SK-N-SH (cell line): ENCODE data around the gene IDUA. TPM values are rescaled to one million over a fixed set of nuclear protein-coding genes. Genes with fewer than 3 reads are reported as not detected.

Experiments
- CTCF ChIA-PET: fragments of 300-600, 350-600 bp; formaldehyde crosslinking; extraction: SDS; loops from one replicate; lab custom pipeline; 2021; lab: Yijun Ruan, JAX
- POLR2A ChIA-PET: fragments of 350-600 bp; sonication (Branson Sonifier 250); formaldehyde crosslinking; extraction: SDS; loops from one replicate; lab custom pipeline; 2020; ENCODE audit warnings: antibody characterized with exemption, inconsistent platforms; lab: Yijun Ruan, JAX
- DNase-seq: peaks from one replicate; pipeline ENCODE4 v3.0.0; 2012
- H2AFZ ChIP-seq: fragments of 200-600 bp; sonication (generic); 2 replicates; pipeline ENCODE4 v1.8.1; 2016; ENCODE audit warnings: antibody characterized with exemption, mild to moderate bottlenecking, low read depth
- H3F3A ChIP-seq: fragments of 200-600 bp; sonication (generic); replicated peaks from 2 replicates; pipeline ENCODE3; 2016; ENCODE audit warnings: antibody characterized with exemption, mild to moderate bottlenecking; ENCODE audit not compliant: insufficient read depth
- H3K27ac ChIP-seq, 2 experiments: fragments of 200-500 bp in 1 of 2; fragments of 200-600 bp in 1 of 2; sonication (Bioruptor generic) in 1 of 2; sonication (generic), shearing (Covaris generic) in 1 of 2; 2 replicates each; pipeline versions ENCODE4 v1.5.1 to v1.6.1; 2014 to 2016; ENCODE audit warnings: low read depth in 2 of 2, inconsistent platforms in 1 of 2, low read length in 1 of 2, mild to moderate bottlenecking in 1 of 2, mixed read lengths in 1 of 2
- H3K27me3 ChIP-seq: fragments of 200-600 bp; sonication (generic), shearing (Covaris generic); 2 replicates; pipeline ENCODE4 v1.6.1; 2016; ENCODE audit warnings: mixed run types; ENCODE audit not compliant: insufficient read depth
- H3K36me3 ChIP-seq, 2 experiments: fragments of 200-500 bp in 1 of 2; fragments of 200-600 bp in 1 of 2; sonication (Bioruptor generic) in 1 of 2; sonication (generic) in 1 of 2; replicated peaks in 1 of 2; 2 replicates each; pipeline versions ENCODE3 to v1.5.1; 2014 to 2016; ENCODE audit warnings: low read length in 1 of 2, mild to moderate bottlenecking in 1 of 2; ENCODE audit not compliant: insufficient read depth in 2 of 2, control insufficient read depth in 1 of 2
- H3K4me1 ChIP-seq, 2 experiments: fragments of 200-500 bp in 1 of 2; fragments of 200-600 bp in 1 of 2; sonication (Bioruptor generic) in 1 of 2; sonication (generic), shearing (Covaris generic) in 1 of 2; 2 replicates each; pipeline versions ENCODE4 v1.5.1 to v1.6.1; 2014 to 2016; ENCODE audit warnings: low read depth in 1 of 2, low read length in 1 of 2, mixed run types in 1 of 2; ENCODE audit not compliant: insufficient read depth in 2 of 2, control insufficient read depth in 1 of 2
- H3K4me2 ChIP-seq: fragments of 200-600 bp; sonication (generic), shearing (Covaris generic); 2 replicates; pipeline ENCODE4 v1.6.1; 2017; ENCODE audit warnings: mixed run types
- H3K4me3 ChIP-seq, 2 experiments: fragments of 200-500 bp in 1 of 2; fragments of 200-600 bp in 1 of 2; sonication (Bioruptor generic) in 1 of 2; sonication (generic), shearing (Covaris generic) in 1 of 2; 2 replicates each; pipeline versions ENCODE4 v1.5.1 to v1.8.1; 2014 to 2016; ENCODE audit warnings: low read depth in 2 of 2, inconsistent platforms in 1 of 2, low read length in 1 of 2, mild to moderate bottlenecking in 1 of 2, mixed read lengths in 1 of 2, moderate library complexity in 1 of 2
- H3K79me2 ChIP-seq: fragments of 200-600 bp; sonication (generic); 2 replicates; pipeline ENCODE4 v1.8.1; 2017; ENCODE audit warnings: mild to moderate bottlenecking; ENCODE audit not compliant: insufficient read depth
- H3K9ac ChIP-seq: fragments of 200-600 bp; sonication (generic); 2 replicates; pipeline ENCODE4 v1.6.1; 2017; ENCODE audit warnings: mixed run types
- H3K9me2 ChIP-seq: fragments of 200-600 bp; sonication (generic); 2 replicates; pipeline ENCODE4 v1.6.1; 2017; ENCODE audit warnings: mixed run types
- H3K9me3 ChIP-seq: fragments of 200-600 bp; sonication (generic); 2 replicates; pipeline ENCODE4 v1.6.1; 2017; ENCODE audit warnings: mixed run types, mild to moderate bottlenecking, moderate library complexity
- H4K20me1 ChIP-seq: fragments of 200-600 bp; sonication (generic); 2 replicates; pipeline ENCODE4 v1.6.1; 2017; ENCODE audit warnings: mild to moderate bottlenecking, mixed run types; ENCODE audit not compliant: insufficient read depth
- CHD2 ChIP-seq: fragments of 150-350 bp; IDR thresholded peaks from 2 replicates; pipeline ENCODE4 v1.6.1; 2018; ENCODE audit warnings: low read length; ENCODE audit not compliant: partially characterized antibody
- CTCF ChIP-seq: fragments of 200-600 bp; sonication (generic); IDR thresholded peaks from 2 replicates; pipeline ENCODE4 v1.6.1; 2017; ENCODE audit warnings: antibody characterized with exemption, mild to moderate bottlenecking, moderate library complexity
- GATA2 ChIP-seq: sonication (generic); formaldehyde crosslinking; IDR thresholded peaks from 2 replicates; pipeline ENCODE4 v1.5.0; 2020; ENCODE audit warnings: mild to moderate bottlenecking, missing genetic modification reagents
- IRF3 ChIP-seq: fragments of 150-350 bp; IDR thresholded peaks from 2 replicates; pipeline ENCODE4 v1.6.1; 2016; ENCODE audit warnings: mild to moderate bottlenecking, low read depth, low read length
- JUND ChIP-seq: IDR thresholded peaks from 2 replicates; pipeline ENCODE4 v1.4.0; 2012
- MAX ChIP-seq: IDR thresholded peaks from 2 replicates; pipeline ENCODE4 v1.4.0; 2012; ENCODE audit warnings: low read depth
- MEF2A ChIP-seq: IDR thresholded peaks from 2 replicates; pipeline ENCODE4 v1.4.0; 2012; ENCODE audit warnings: low read depth, borderline replicate concordance
- MXI1 ChIP-seq: IDR thresholded peaks from 2 replicates; pipeline ENCODE4 v1.6.1; 2012; ENCODE audit warnings: mild to moderate bottlenecking, low read depth, low read length, improper control_type of control experiment
- PBX3 ChIP-seq: IDR thresholded peaks from 2 replicates; pipeline ENCODE4; 2012
- RCOR1 ChIP-seq: fragments of 150-350 bp; IDR thresholded peaks from 2 replicates; pipeline ENCODE4 v1.6.1; 2017; ENCODE audit warnings: antibody characterized with exemption, low read length
- REST ChIP-seq: IDR thresholded peaks from 2 replicates; pipeline ENCODE4 v1.6.1; 2012; ENCODE audit warnings: mild to moderate bottlenecking, low read depth, low read length, moderate library complexity
- RFX5 ChIP-seq: IDR thresholded peaks from 2 replicates; pipeline ENCODE4 v1.6.1; 2012; ENCODE audit warnings: mild to moderate bottlenecking, improper control_type of control experiment, low read length
- RXRA ChIP-seq: IDR thresholded peaks from 2 replicates; pipeline ENCODE4 v1.4.0; 2012; ENCODE audit warnings: low read depth, mild to moderate bottlenecking, borderline replicate concordance
- TAF1 ChIP-seq: IDR thresholded peaks from 2 replicates; pipeline ENCODE4 v1.6.1; 2012; ENCODE audit warnings: low read depth, mild to moderate bottlenecking, low read length, moderate library complexity, borderline replicate concordance
- TEAD4 ChIP-seq: IDR thresholded peaks from 2 replicates; pipeline ENCODE4 v1.4.0; 2012; ENCODE audit warnings: mild to moderate bottlenecking, borderline replicate concordance; ENCODE audit not compliant: insufficient read depth
- USF1 ChIP-seq: IDR thresholded peaks from 2 replicates; pipeline ENCODE4 v1.4.0; 2012; ENCODE audit warnings: low read depth, borderline replicate concordance
- YY1 ChIP-seq: IDR thresholded peaks from 2 replicates; pipeline ENCODE4 v1.4.0; 2012; ENCODE audit warnings: low read depth, mild to moderate bottlenecking
- WGBS: methylation state at CpG from one replicate; pipeline ENCODE4 v1.1.6; 2017; ENCODE audit warnings: low lambda C conversion rate; 5-methylcytosine and 5-hydroxymethylcytosine counted together
- polyA plus RNA-seq, 3 experiments: library from polyadenylated mRNA; depleted of rRNA; stranded (reverse); fragments of >200 nt; gene quantifications; 2 replicates each; pipeline ENCODE4 v1.2.3, GENCODE V29; 2012

Gene IDUA
- polyA plus RNA-seq, 1 of the 3 experiments (the other 2 are of a cell fraction): 24.4 TPM

- H3K79me2 ChIP-seq: no peaks in the 10 kb centered on the region
- no peak for TF ChIP-seq IRF3
- TF ChIP-seq GATA2 (CRISPR knock-in tag): no peak
- TF ChIP-seq YY1: no peak
- no peak for TF ChIP-seq RCOR1
- no peak for TF ChIP-seq REST
- TF ChIP-seq MAX: no peak
- TF ChIP-seq USF1: no peak
- TF ChIP-seq PBX3: no peak
- TF ChIP-seq CHD2: no peak
- no peak for TF ChIP-seq CTCF
- TF ChIP-seq RXRA: no peak
- TF ChIP-seq JUND: no peak
- no peak for TF ChIP-seq TEAD4
- no peak for TF ChIP-seq RFX5
- no peak for TF ChIP-seq MEF2A
- no peak for TF ChIP-seq MXI1
- TF ChIP-seq TAF1: no peak
- H3F3A ChIP-seq: peaks cover 16% of the 10 kb centered on the region
- H3K27me3 ChIP-seq: peaks cover 9% of the 10 kb centered on the region; the same call in 1 of the 2 replicates
- H3K9me3 ChIP-seq: no peaks in the 10 kb centered on the region
- H4K20me1 ChIP-seq: no peaks in the 10 kb centered on the region
- H3K4me3 ChIP-seq: no peak overlapping the region
- peaks cover 3 to 34% of the 10 kb centered on the region in 2 experiments; a peak in 3 of 4 replicates for H3K4me1 ChIP-seq
- H3K27ac ChIP-seq: no peak overlapping the region
- 91% methylated on average over 17 of the region's 17 CpGs for WGBS
- ChIA-PET POLR2A (no interaction called here), CTCF (no interaction called here)
- H3K9ac ChIP-seq: no peak overlapping the region
- no peak overlapping the region for H3K4me2 ChIP-seq
- no peaks in the 10 kb centered on the region for H3K9me2 ChIP-seq
- DNase-seq: no peak
- no peaks in the 10 kb centered on the region for H3K36me3 ChIP-seq
- H2AFZ ChIP-seq: no peak overlapping the region
Measured at GRCh38 chr4:1042352-1043055, 55.7 kb downstream of the IDUA start.
